Limb (tissue), 2 donors: Measurements from ENCODE around the gene ARHGAP12.

Experiments
- DNase-seq, 2 donors: peaks; one replicate each; pipeline ENCODE4 v3.0.0-alpha.2; 2016; ENCODE audit errors: extremely low spot score in 2 of 2

Gene ARHGAP12

DNA sequence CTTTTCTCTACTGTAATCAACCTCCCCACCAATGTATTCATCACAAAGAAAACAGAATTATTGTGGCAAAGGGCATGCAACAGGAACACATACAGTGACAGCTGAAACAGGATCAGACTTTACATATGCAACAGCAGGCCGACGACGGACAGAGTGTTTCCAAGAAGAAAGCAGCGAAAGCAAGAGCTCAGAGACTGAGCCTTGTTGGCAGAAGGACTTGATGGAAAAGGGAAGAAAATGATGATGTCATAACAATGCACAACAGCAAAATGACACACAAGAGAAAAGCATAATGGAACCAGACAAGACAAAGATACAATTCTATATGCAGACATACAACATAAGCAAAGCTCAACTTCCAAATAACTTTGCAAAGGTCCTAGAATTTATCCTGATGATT lies 106.5 kb downstream of the ARHGAP12 start:
- peak in 1 of 2 donors; percentile 35 for DNase-seq

DNA sequence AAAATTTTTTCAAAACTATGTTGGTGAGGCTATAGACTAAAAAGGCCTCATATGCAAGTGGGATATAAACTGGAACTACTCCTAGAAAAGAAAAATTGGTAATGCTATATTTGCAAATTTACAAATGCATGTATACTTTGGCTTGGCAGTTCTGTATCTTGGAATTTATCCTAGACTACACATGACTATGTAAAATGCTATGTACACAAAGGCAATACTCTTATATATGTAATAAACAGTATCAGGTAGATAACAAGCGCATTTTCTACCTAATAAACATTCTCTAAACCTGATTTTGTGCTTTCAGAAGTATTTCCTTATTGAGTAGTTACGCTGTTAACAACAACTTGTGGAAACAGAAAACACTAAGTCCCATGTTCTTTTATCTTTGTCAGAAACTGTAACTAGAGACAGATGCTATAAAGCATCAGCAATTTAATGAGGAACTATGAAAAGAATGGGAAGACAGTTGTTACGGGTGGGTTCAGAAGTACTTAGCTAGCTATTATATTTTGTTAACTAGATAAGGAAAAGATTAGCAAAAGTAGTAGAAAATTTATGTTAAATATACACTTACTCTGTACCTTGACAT lies 107.8 kb downstream of the ARHGAP12 start:
- peak in 1 of 2 donors; percentile 22 for DNase-seq

DNA sequence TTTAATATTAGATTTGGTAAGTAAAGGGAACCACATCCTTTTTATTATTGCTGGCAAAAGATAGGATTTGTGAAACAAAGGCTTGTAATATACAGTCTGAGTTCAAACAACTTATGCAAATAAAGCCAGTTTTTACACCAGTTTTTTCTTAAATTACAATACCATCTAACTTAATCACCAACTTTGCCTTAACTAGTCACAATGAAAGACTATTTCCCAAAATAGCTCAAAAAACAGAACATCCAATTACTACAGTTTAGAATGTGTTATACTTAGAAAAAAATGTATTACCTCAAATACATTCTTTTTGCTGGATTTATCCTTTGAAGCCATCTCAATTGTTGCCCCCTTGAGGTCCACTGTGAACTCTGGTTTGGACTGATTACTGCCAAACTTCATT lies 108.5 kb downstream of the ARHGAP12 start:
- DNase-seq: no peak

DNA sequence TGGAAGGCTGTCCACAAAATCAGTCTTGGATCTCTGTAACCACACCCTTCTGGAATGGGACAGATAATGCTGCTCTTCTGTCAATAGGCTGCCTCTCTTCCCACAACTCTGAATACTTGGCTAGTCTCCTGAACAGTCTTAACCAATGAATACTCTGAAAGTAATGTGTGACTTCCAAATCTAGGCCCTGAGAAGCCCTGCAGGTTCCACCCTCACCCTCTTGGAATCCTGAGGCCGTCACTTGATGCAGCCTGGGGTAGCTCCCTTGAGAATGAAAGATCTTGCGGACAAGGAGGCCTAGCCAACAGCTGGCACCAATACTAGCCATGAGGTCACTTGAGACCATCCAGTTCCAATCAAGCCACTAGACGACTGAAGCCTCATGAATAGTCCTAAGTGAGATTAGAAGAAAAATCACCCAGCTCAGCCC lies 109.2 kb downstream of the ARHGAP12 start:
- DNase-seq: no peak

DNA sequence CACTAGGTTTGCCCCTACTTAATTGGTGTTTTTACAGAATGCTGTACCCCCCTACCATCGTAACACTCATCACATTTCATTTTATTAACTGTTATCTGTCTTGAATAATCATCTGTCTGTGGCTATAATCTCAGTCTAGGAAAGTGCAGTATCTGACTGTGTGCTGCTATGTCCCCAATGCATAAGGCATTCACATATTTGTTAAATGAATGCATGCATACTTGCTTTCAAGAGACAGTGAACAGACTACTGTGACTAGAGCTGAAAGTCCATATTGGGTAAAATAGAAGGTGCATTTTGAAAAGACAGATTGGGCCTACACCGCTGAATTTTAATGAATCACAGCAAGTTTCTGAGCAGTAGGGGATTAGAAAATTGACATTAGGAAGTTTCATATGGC lies 112.3 kb downstream of the ARHGAP12 start:
- no peak for DNase-seq

DNA sequence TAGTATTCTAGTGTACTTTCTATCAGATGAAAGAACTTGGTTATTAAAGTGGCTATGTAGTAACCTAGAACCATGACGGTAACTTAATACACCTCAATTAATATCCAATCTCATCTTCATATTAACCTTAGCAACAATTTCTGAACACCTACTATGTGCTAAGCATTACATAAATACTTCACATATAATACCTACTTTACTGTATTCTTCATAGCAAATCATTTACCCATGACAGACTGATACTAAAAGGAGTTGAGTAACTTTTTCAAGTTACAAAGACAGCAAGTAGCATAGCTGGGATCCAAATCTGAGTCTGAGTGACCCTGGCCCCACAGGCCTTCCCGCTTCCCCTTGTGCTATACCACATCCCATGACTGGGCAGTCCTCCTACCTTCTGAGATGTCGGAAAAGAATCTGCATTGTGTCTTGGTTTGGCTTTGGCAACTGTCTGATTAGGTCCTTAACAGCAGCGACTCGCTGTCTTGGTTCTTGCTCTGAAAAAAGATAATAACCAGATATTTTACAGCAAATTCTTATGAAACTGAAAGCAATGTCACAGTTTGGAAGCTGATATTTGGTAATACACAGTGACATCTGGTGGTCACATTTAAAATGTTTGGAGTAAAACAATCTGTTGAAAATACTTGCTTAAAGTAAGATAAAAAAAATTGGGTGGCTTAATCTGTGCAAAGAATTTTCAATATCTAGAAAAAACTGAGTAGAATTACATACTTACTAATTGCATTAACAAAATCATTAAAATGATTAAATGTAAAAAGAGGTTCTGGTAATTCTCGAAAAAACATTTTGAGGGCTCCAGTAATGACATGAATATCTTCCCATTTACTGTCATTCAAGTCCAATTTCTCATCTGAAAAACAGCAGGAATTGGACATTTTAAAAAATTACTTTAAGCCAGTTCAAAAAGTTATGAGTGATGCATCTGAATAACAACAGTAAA lies 120.1 kb downstream of the ARHGAP12 start:
- DNase-seq: peak; percentile 56 to 82

GRCh38 chr10:31804352-31804810 lies 124.2 kb downstream of the ARHGAP12 start:
- DNase-seq: peak in 1 of 2 donors; percentile 26

GRCh38 chr10:31803606-31804351 lies 124.9 kb downstream of the ARHGAP12 start:
- no peak for DNase-seq

DNA sequence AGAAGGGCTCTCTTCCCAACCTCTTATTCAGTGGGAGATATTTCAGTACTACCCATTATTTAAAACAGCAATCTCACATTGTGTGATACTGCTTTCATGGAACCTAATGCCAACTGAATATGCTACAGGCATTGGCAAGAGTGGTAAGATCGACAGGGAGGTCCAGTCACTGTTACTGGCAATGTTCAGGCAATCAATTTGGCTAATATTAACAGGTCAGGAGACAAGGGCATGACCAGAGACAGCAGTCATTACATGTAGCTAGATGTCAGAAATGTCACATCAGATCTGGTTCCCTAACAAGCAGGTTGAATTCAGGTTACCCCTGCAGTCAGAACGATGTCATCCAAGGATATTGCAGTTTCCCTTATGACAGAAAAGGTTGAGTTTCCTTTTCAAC lies 129.4 kb downstream of the ARHGAP12 start:
- DNase-seq: no peak

- no peak for DNase-seq
These were observed 135.9 kb downstream of the ARHGAP12 start for GRCh38 chr10:31792745-31793144.

GRCh38 chr10:31789555-31789954 lies 139.1 kb downstream of the ARHGAP12 start:
- no peak for DNase-seq

- DNase-seq: no peak
These were observed 145.9 kb downstream of the ARHGAP12 start for GRCh38 chr10:31782701-31783100.

GRCh38 chr10:31780717-31781116 lies 147.9 kb downstream of the ARHGAP12 start:
- no peak for DNase-seq

- DNase-seq: no peak
These were observed 150.0 kb downstream of the ARHGAP12 start for GRCh38 chr10:31778627-31779026.

DNA sequence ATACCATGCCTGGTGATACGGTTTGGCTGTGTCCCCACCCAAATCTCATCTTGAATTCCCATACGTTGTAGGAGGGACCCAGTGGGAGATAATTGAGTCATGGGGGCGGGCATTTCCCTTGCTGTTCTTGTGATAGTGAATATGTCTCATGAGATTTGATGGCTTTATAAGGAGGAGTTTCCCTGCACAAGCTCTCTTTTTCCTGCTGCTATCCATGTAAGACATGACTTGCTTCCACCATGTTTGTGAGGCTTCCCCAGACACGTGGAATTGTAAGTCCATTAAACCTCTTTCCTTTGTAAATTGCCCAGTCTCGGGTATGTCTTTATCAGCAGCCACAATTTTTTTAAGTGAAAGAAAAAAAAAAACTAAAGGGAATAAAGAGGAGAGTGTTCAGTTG lies 152.5 kb downstream of the ARHGAP12 start:
- no peak for DNase-seq

- no peak for DNase-seq
These were observed 153.5 kb downstream of the ARHGAP12 start for GRCh38 chr10:31774928-31775650.

DNA sequence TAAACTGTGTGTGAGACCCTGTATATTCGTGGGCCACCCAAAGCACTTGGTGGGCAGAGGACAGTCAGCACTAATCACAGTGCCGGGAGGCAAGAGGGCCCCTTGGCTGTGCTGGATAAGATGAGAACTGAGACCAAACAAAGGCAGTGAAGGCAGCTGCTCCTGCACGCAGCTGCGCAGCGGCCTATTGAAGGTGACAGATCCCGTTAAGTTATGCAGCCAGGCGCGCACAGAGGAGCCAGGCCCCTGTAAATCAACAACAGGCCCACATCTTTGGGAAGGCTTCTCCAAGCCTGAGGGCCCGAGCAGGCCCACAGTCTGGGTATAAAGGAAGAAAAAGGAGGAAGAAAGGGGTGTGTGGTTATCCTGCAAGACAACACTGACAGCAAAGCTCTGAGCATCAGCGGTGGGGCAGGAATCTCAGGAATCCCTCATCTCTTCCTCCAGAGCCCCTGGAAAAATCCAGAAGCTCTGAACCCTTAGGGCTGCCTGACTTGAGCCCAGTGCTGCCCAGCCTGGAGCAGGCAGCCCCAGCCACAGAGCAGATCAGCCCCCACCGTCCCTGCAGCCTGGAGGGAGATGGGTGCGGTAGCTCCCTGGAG lies 154.2 kb downstream of the ARHGAP12 start:
- peak; percentile 75 to 77 for DNase-seq

- peak in 1 of 2 donors; percentile 53 for DNase-seq
These were observed 154.8 kb downstream of the ARHGAP12 start for GRCh38 chr10:31773749-31774298.

GRCh38 chr10:31771331-31771831 lies 157.2 kb downstream of the ARHGAP12 start:
- DNase-seq: no peak

GRCh38 chr10:31770307-31770902 lies 158.2 kb downstream of the ARHGAP12 start:
- DNase-seq: peak in 1 of 2 donors; percentile 42
